SH-SY5Y (cell line): ENCODE measurements around the gene CAMLG.

Experiments used
- GATA2 ChIP-seq: IDR thresholded peaks from 2 replicates; pipeline ENCODE4 v1.6.1; 2011; ENCODE audit warnings: mild to moderate bottlenecking, low read depth, low read length
- GATA3 ChIP-seq: IDR thresholded peaks from 2 replicates; pipeline ENCODE4 v1.6.1; 2011; ENCODE audit warnings: low read depth, mild to moderate bottlenecking, low read length, moderate library complexity

DNA sequence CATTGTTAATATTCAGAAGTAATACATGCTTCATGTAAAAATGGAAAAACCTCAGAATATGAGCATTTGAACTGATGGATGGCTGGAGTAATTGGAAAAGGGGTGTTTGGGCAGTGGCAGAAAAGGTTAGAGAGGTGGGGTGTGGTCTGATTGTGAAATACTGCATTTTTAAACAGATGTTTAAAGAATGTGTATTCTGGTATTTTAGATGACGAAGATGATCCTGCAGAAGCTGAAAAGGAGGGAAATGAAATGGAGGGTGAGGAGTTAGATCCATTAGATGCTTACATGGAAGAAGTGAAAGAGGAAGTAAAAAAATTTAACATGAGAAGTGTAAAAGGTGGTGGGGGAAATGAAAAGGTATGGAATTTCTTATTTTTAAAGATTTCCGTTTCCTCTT, 39.0 kb downstream of the CAMLG start:
- no peak for TF ChIP-seq GATA3
- no peak for TF ChIP-seq GATA2
